H1 (cell line): ENCODE measurements around the gene CBY2. TPM values are rescaled to one million over a fixed set of nuclear protein-coding genes. Genes with fewer than 3 reads are reported as not detected.

ENCODE experiments used
- BCL11A ChIP-seq, 2 experiments: IDR thresholded peaks; one replicate each; pipeline ENCODE4 v1.6.1; 2011; ENCODE audit warnings: low read depth in 2 of 2, low read length in 2 of 2, mild to moderate bottlenecking in 2 of 2
- CHD7 ChIP-seq: fragments of 300-600 bp; sonication (generic); IDR thresholded peaks from 2 replicates; pipeline ENCODE4 v1.7.1; 2012; ENCODE audit warnings: low read length, moderate library complexity, mild to moderate bottlenecking, inconsistent platforms; ENCODE audit not compliant: insufficient replicate concordance
- CTCF ChIP-seq, 3 experiments: IDR thresholded peaks; 1 replicate in 2 of 3; 2 replicates in 1 of 3; pipeline versions ENCODE4 v1.5.1 to v1.6.1; 2011; ENCODE audit warnings: low read length in 3 of 3, mild to moderate bottlenecking in 3 of 3, inconsistent platforms in 2 of 3, low read depth in 1 of 3, moderate library complexity in 1 of 3; ENCODE audit not compliant: insufficient read depth in 1 of 3; ENCODE audit errors: control extremely low read depth in 1 of 3
- E2F6 ChIP-seq: IDR thresholded peaks from 2 replicates; pipeline ENCODE4 v1.6.1; 2012; ENCODE audit warnings: inconsistent platforms
- EP300 ChIP-seq, 2 experiments: IDR thresholded peaks; 1 replicate in 1 of 2; 2 replicates in 1 of 2; pipeline ENCODE4 v1.6.1; 2011 to 2012; ENCODE audit warnings: low read depth in 2 of 2, low read length in 2 of 2, mild to moderate bottlenecking in 2 of 2, borderline replicate concordance in 1 of 2, inconsistent platforms in 1 of 2, moderate library complexity in 1 of 2
- MAX ChIP-seq: IDR thresholded peaks from 2 replicates; pipeline ENCODE4 v1.6.1; 2012; ENCODE audit warnings: inconsistent platforms
- NANOG ChIP-seq: IDR thresholded peaks from 2 replicates; pipeline ENCODE4 v1.6.1; 2011; ENCODE audit warnings: low read length, low read depth, mild to moderate bottlenecking, inconsistent platforms; ENCODE audit not compliant: insufficient read depth, poor library complexity, severe bottlenecking
- polyA plus RNA-seq, 7 experiments: library from polyadenylated mRNA; depleted of rRNA in 3 of 7; stranded (reverse) in 5 of 7; unstranded in 2 of 7; fragments of >200 nt in 5 of 7; fragments of 200-250 nt in 2 of 7; gene quantifications; 1 replicate in 5 of 7; 2 replicates in 1 of 7; 4 replicates in 1 of 7; pipeline versions ENCODE4 v1.2.1 to v1.2.3, GENCODE V29; 2011 to 2013; ENCODE audit warnings: missing spikeins in 2 of 7, mixed read lengths in 2 of 7
- total RNA-seq: library from RNA; stranded (reverse); fragmentation: NEBNext Ultra II Directional; extraction: Animal tissue kit (Norgen Biotek cat#: 25700); gene quantifications from 2 replicates; pipeline ENCODE4 v1.2.1, GENCODE V29; 2021

The CBY2 gene
- total and polyA plus RNA-seq, 2 of the 8 experiments (the other 6 are each of a cell fraction or from before 2014, with no cell fraction given) = not detected

GRCh38 chr13:45728759-45729158 is 26.6 kb downstream of the CBY2 start (continued):
- TF ChIP-seq CHD7 (no peak), E2F6 (peak; percentile 85), CTCF (IDR thresholded peaks at IDR 0.05; ENCODE audit: control extremely low read depth in 1 of 3, insufficient read depth in 1 of 3, low read depth in 1 of 3, low read length in 3 of 3) (peak; percentile 65 to 89 (median 72)), BCL11A (IDR thresholded peaks at IDR 0.05; ENCODE audit: low read depth in 2 of 2, low read length in 2 of 2) (no peak), NANOG (no peak), MAX (peak; percentile 97), EP300 (IDR thresholded peaks at IDR 0.05; ENCODE audit: borderline replicate concordance in 1 of 2, low read depth in 2 of 2, low read length in 2 of 2) (no peak)
